ENCODE measurements around the gene FOLR2.

FOLR2 gene

DNA sequence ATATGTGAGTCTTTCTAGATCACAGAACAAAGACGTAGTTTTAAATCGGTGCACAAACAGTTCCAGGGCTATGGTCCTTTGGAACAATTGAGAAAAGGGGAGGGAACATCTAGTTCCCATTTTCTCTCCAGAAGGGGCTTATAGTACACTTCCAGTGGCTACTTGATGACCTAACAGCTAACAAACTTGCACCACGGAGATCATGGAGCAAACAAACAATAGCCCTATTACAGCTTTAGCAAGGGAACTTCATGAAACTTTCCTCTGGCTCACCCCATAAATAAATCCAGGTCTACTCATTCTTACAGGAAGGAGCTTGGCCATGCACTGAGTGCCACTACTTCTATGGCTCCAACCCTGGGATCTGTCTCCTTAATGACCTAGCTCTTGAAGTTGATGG is 8.3 kb upstream of the FOLR2 start:
- DNase-seq = no peak

DNA sequence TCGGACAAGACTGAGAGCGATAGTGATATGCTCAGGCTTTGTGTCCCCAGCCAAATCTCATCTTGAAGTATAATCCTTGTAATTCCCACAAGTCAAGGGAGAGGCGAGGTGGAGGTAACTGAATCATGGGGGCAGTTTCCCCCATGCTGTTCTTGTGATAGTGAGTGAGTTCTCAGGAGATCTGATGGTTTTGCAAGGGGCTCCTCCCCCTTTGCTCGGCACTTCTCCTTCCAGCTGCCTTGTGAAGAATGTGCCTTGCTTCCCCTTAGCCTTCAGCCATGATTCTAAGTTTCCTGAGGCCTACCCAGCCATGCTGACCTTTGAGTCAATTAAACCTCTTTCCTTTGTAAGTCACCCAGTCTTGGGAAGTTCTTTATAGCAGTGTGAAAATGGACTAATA is 7.5 kb upstream of the FOLR2 start:
- DNase-seq = no peak

DNA sequence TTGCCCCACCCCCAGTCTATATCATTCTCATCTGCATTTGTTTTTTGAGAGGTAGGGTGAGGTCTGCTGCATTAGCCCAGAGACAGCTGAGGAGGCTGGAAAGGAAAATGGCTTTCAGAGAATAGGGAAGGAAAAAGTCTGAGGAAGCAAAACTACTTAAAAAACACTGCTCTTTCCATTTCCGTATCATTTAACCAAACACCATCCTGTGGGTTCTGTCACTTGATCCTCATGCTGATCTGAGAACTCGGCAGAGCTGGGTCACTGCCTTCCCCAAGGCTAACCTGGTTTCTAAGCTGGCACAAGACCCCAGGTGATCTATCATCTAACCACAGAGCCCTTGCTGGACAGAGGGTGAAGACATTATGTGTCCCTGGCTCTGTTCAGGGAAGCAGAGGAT is 1.2 kb downstream of the FOLR2 start:
- no peak for DNase-seq

- no peak for DNase-seq
These were observed 1.7 kb downstream of the FOLR2 start for GRCh38 chr11:72218251-72218745.

DNA sequence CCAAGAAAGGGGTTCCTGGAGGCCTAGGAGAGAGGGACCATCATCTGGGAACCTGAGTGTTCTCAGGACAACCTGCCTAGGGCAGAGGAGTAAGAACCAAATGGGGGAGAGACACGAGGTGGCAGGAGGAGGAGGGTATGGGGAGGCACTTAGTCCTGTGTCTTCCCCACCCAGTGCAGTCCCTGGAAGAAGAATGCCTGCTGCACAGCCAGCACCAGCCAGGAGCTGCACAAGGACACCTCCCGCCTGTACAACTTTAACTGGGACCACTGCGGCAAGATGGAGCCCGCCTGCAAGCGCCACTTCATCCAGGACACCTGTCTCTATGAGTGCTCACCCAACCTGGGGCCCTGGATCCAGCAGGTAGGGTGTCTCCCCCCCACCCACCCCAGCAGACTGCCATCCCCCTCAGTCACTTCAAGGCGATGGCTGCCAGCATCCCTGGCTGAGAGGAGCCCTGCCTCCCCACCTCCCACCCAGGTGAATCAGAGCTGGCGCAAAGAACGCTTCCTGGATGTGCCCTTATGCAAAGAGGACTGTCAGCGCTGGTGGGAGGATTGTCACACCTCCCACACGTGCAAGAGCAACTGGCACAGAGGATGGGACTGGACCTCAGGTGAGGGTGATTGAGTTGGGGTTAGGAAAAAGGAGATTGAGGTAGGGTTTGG is 4.2 kb downstream of the FOLR2 start:
- no peak for DNase-seq

- no peak for DNase-seq
These were observed 4.9 kb downstream of the FOLR2 start for GRCh38 chr11:72221386-72222075.

- no peak for DNase-seq
These were observed 5.7 kb downstream of the FOLR2 start for GRCh38 chr11:72222106-72222891.

- DNase-seq = peak; percentile 92
These were observed 6.5 kb downstream of the FOLR2 start for GRCh38 chr11:72222907-72223614.

GRCh38 chr11:72223615-72224563 is 7.3 kb downstream of the FOLR2 start:
- DNase-seq = peak; percentile 40

GRCh38 chr11:72224564-72225410 is 8.2 kb downstream of the FOLR2 start, which contains the start of gene INPPL1:
Gene INPPL1, plus strand, starts transcription at chr11:72224767. Its CDS starts 218 bp downstream, at chr11:72224985.
- peak; percentile 33 for DNase-seq

GRCh38 chr11:72225411-72225951 is 8.9 kb downstream of the FOLR2 start:
- DNase-seq = peak; percentile 38

GRCh38 chr11:72226701-72227100 is 10.1 kb downstream of the FOLR2 start:
- DNase-seq = no peak

DNA sequence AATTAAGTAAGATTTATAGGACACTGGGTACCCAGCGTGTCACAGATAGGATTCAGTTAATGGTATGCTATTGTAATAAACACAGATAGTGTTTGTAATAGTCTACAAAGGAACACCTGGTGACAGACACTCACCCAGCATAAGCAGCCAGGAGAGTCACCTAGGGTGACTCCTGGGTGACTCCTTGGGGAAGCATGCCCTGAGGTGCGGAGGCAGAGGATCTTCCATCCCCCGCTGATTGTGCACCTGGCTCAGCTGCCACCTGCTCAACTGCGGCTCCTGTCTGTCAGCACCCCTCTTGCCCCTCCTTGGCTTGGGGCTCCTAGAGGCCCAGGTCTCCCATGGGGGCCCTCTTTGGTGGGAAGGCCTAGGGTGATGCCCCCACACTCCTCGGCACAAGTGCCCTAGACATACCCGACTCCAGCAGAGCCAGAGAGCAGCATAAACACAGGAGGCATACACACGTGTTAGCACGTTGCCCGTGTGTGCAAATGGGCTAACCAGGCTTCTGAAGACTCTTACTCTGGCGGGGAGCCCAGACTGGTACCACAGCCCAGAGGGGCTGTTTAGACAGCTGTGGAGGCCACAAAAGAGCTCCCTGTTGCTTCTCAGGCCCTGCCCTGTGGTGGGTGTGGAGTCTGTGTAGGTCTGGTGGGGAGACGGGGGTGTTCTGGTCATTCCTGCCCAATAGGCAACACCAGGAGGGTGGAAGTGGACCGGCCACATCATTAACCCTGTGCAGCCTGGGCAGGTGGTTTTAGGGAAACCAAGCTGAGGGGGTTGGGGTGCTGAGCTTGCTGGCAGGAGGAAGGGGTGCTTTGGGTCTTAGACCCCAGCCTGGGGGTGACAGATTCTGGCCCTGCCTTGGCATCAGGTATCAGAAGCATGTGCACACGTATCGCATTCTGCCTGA is 11.0 kb downstream of the FOLR2 start:
- DNase-seq = no peak

DNA sequence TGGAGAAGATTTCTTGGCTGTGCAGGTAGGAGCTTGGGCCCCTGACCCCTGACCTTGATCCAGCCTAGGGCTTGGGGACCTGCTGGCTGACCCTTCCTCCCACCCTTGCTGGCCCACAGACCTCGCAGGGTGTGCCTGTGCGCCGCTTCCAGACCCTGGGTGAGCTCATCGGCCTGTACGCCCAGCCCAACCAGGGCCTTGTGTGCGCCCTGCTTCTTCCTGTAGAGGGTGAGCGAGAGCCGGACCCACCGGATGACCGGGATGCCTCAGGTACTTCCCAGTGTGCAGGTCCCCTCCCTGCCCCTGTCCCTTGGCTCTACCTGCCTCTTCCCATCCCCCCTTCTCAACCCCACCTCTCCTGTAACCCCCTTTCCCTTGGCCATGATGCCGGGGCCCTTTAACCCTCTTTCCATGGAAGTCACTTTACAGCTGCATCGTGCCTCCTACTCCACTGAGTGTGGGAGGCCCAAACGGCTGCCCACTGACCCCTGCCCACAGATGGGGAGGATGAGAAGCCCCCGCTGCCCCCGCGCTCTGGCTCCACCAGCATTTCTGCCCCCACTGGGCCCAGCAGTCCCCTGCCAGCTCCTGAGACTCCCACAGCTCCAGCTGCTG is 11.7 kb downstream of the FOLR2 start:
- no peak for DNase-seq

DNA sequence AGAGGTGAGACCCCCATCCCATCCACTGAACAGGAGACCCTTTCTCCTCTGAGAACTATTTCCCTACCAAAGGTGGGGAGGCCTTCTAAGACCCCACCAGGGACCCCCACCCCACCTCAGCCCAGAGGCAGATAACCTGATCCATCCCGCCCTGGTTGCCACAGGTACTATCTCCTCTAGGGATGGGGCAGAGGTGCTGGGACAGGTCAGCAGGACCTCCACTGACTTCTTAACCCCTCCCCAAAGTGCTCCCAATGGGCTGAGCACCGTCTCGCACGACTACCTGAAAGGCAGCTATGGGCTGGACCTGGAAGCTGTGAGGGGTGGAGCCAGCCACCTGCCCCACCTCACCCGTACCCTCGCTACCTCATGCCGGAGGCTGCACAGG is 12.2 kb downstream of the FOLR2 start:
- no peak for DNase-seq

- no peak for DNase-seq
These were observed 12.8 kb downstream of the FOLR2 start for GRCh38 chr11:72229336-72229924.

DNA sequence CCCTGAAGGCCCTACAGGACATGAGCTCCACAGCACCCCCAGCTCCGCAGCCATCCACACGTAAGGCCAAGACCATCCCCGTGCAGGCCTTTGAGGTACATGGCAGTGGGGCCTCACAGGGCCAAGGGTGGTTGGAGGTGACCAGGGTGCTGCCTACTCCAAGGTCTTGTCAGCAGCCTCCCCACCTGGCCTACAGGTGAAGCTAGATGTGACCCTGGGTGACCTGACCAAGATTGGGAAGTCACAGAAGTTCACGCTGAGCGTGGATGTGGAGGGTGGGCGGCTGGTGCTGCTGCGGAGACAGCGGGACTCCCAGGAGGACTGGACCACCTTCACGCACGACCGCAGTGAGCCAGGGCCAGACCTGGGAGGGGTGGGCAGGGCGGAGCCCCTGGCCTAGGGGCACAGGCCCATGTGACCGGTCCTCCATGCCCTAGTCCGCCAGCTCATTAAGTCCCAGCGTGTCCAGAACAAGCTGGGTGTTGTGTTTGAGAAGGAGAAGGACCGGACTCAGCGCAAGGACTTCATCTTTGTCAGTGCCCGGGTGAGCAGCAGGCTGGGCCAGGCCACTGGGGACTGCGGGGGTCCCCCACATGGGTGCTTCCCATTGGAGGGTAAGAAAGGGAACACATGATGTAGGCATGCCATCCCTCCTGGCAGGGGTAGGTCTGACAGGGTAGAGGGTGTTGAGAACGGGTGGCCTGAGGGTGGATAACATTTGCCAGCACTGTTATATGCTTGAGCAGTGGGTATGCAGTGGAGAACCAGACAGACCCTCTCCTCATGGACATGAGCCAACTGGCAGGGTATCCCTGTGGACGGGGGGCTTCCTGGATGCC is 13.6 kb downstream of the FOLR2 start:
- no peak for DNase-seq

Measured in stimulated activated CD4-positive, alpha-beta T cell treated with anti-CD3 and anti-CD28 coated beads, Interleukin-1b, Interleukin-23, amount 100 ng/mL, for 48 hours (primary cell).